Posterior cingulate gyrus (tissue), 11 donors: ENCODE results near the gene GPRASP3.
"Not testable (repeated sequence)": the region's sequence is repeated elsewhere in the genome, so short reads cannot be mapped to it uniquely, and the experiment has no call there.

Experiments
- DNase-seq, 10 donors: peaks; one replicate each; pipeline versions ENCODE4 v3.0.0 to v3.0.0-alpha.2; 2020 to 2021; ENCODE audit warnings: mixed read lengths in 3 of 10
- intact Hi-C: fragments of 100-400 bp; cut with DNase I; formaldehyde crosslinking; loops from one replicate; pipeline ENCODE4 v1.15.1; 2023

Gene GPRASP3

GRCh38 chrX:102720237-102721168 is at the start of gene GPRASP3:
GPRASP3 (plus strand) TSS chrX:102720743; CDS start chrX:102748996, 28,253 bp downstream.
- peak; percentile 81 to 98 (median 86) for DNase-seq
- intact Hi-C loops: no loop called here

- DNase-seq: no peak
- intact Hi-C loops: no loop called here
These were observed 47.7 kb upstream of the GPRASP3 start for GRCh38 chrX:102672856-102673255.

DNA sequence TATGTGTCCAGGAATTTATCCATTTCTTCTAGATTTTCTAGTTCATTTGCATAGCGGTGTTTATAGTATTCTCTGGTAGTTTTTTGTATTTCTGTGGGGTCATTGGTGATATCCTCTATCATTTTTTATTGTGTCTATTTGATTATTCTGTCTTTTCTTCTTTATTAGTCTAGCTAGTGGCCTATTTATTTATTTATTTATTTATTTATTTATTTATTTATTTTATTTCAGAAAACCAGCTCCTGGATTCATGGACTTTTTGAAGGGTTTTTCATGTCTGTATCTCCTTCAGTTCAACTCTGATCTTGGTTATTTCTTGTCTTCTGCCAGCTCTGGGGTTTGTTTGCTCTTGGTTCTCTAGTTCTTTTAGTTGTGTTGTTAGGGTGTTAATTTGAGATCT is 43.1 kb upstream of the GPRASP3 start:
- intact Hi-C loops, DNase-seq: not testable (repeated sequence)

DNA sequence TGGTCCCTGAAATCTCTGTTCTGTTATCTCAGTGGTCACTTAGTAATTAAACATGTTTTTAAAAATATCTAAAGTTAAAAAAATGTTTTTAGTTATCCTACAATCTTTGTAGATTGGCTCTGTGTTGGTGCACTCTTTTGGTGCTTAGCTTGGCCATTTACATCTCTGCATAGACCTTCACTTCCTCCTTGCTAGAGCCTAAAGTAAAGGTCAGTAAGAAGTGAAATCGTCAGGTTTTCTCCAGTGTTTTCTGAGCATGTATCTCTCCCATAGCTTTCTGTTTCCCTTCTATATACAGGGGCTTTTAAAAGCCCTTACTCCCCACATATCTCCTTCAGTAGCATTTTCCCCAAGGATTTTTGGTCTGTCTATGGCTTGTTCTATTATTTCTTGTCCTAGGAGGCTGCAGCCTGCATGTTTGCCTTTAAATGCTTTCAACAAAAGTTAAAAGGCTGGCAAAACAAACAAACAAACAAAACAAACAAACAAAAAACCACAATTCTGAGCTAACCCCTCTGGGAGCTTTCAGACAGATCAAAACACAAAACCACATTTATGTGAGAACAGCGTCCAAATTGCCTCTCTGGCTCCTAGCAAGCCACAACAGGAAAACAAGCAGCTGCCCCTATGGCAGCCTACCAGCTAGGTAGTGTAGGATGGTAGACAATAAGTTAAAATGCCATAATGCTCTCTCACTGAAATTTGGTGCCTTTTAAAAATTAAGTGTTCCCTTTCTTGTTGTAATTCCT is 35.6 kb upstream of the GPRASP3 start:
- intact Hi-C loops: no loop called here
- DNase-seq: no peak

- no peak for DNase-seq
- intact Hi-C loops: no loop called here
These were observed 25.8 kb upstream of the GPRASP3 start for GRCh38 chrX:102694749-102695148.

GRCh38 chrX:102696306-102696705 is 24.2 kb upstream of the GPRASP3 start:
- no peak for DNase-seq
- intact Hi-C loops: no loop called here

GRCh38 chrX:102697494-102697893 is 23.0 kb upstream of the GPRASP3 start:
- intact Hi-C loops: no loop called here
- DNase-seq: no peak

- DNase-seq: no peak
- intact Hi-C loops: no loop called here
These were observed 11.6 kb upstream of the GPRASP3 start for GRCh38 chrX:102708900-102709299.

DNA sequence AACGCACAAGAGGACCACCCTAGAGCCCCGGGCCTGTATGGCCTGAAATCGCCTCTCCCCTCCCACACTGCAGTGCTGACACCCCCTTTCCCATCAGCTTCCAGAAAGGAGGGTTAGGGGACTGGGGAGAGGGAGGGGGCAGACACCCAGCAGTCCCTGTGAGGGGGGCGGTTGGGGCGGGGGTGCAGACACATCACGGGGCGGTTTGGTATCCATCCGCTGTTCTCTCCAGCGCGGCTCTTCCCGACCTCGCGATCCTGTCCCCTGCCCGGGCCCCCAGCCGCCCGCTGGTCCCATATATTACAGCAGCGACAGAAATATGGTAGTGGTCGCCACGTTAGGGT is 8.7 kb upstream of the GPRASP3 start:
- DNase-seq: peak in 2 of 10 donors; percentile 74 to 75
- intact Hi-C loops: loop anchor here (5.0 to 10.0 kb wide), 2 partner anchors 60 to 117 kb away; partner anchors contain the start of genes ARMCX5 and GPRASP1

- intact Hi-C loops: loop anchor here (5.0 to 10.0 kb wide), 2 partner anchors 60 to 118 kb away; partner anchors contain the start of genes ARMCX5 and GPRASP1
- peak; percentile 23 to 93 (median 58) for DNase-seq
These were observed 8.2 kb upstream of the GPRASP3 start, which contains the start of gene GPRASP2 for GRCh38 chrX:102712216-102712966. GPRASP2 (plus strand) TSS chrX:102712448; CDS start chrX:102714870, 2,422 bp downstream.

GRCh38 chrX:102712981-102713625 is 7.4 kb upstream of the GPRASP3 start:
- intact Hi-C loops: loop anchor here (5.0 to 10.0 kb wide), 2 partner anchors 61 to 118 kb away; partner anchors contain the start of genes ARMCX5 and GPRASP1
- DNase-seq: peak in 7 of 10 donors; percentile 37 to 94 (median 56)

- DNase-seq: peak in 2 of 10 donors; percentile 65 to 81
- intact Hi-C loops: loop anchor here (5.0 to 10.0 kb wide), 2 partner anchors 63 to 120 kb away; partner anchors contain the start of genes ARMCX5 and GPRASP1
These were observed 5.5 kb upstream of the GPRASP3 start for GRCh38 chrX:102714994-102715393.

- intact Hi-C loops: loop anchor here (10.0 kb wide), 1 partner anchor 121 kb away; the partner anchor contains the start of gene ARMCX5
- DNase-seq: peak in 1 of 10 donors; percentile 81
These were observed 4.6 kb upstream of the GPRASP3 start for GRCh38 chrX:102715967-102716366.

- DNase-seq, intact Hi-C loops: not testable (repeated sequence)
These were observed 595 bp downstream of the GPRASP3 start for GRCh38 chrX:102721169-102721506.

DNA sequence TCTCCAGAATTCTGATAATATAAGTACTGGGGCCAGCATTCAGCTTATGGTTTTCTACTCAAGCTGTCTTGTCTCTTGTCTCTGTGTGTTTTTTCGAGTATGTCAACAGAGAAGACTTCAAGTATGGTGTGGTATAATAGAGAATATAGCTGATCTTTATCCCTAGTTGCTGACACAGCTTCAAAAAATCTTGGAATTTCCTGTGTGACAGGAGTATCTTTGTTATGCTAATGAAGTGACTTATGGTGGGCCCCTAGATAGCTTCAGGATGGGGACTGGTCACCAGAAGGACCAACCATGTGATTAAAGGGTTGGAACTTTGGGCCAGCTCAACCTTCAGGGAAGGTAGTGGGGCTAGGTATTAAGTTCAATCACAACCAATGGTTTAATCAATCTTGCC is 2.9 kb downstream of the GPRASP3 start:
- intact Hi-C loops: no loop called here
- no peak for DNase-seq

- intact Hi-C loops: no loop called here
- no peak for DNase-seq
These were observed 7.2 kb downstream of the GPRASP3 start for GRCh38 chrX:102727761-102728160.

- intact Hi-C loops: no loop called here
- no peak for DNase-seq
These were observed 8.1 kb downstream of the GPRASP3 start for GRCh38 chrX:102728646-102729045.

DNA sequence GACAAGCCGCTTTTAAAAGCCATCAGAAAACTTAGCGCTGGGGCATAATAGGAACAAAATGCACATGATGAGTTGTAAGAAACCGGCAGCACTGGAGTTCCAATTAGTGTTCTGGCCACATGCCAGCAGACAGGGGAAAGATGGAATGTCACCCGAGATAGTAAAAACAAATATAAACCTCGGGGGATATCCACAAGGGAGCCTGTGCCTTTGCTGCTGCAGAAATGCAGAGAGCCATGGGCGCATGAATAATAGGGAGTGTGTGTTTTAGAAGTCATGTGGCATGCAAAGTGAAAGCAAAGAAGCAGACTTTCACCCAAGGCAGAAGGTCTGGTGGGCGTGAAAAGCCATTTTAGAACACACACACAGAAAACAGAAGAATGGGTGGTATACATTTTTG is 19.1 kb downstream of the GPRASP3 start:
- intact Hi-C loops: no loop called here
- DNase-seq: no peak

GRCh38 chrX:102744307-102744706 is 23.8 kb downstream of the GPRASP3 start:
- DNase-seq: no peak
- intact Hi-C loops: no loop called here

DNA sequence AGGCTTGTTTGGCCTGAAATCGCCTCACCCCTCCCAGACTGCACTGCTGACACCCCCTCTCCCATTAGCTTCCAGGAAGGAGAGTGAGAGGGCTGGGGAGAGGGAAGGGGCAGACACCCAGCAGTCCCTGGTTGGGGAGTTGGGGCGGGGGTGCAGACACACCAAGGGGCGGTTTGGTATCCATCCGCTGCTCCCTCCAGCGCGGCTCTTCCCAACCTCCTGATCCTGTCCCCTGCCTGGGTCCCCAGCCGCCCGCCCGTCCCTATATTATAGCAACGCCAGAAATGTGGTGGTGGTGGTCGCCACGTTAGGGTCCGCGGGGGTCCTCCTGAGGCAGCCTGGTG is 24.9 kb downstream of the GPRASP3 start:
- DNase-seq: peak in 2 of 10 donors; percentile 52 to 75
- intact Hi-C loops: no loop called here
